HepG2 (cell line): ENCODE data around the gene PURB. TPM values are rescaled to one million over a fixed set of nuclear protein-coding genes. Genes with fewer than 3 reads are reported as not detected.

Source experiments
- CREB1 ChIP-seq, 2 experiments: fragments of 450-650 bp in 1 of 2; IDR thresholded peaks; 2 replicates each; pipeline ENCODE4 v1.6.1; 2016 to 2017; ENCODE audit warnings: control low read depth in 1 of 2, mild to moderate bottlenecking in 1 of 2, missing compliant biosample characterization in 1 of 2, missing genetic modification characterization in 1 of 2
- RORA ChIP-seq: sonication (generic); formaldehyde crosslinking; IDR thresholded peaks from 2 replicates; pipeline ENCODE4 v1.5.0; 2020; ENCODE audit warnings: mild to moderate bottlenecking, missing genetic modification reagents, moderate library complexity
- ZBTB49 ChIP-seq: sonication (generic); formaldehyde crosslinking; IDR thresholded peaks from 2 replicates; pipeline ENCODE4 v1.4.0; 2020; ENCODE audit warnings: missing genetic modification reagents, borderline replicate concordance
- ZNF142 ChIP-seq: sonication (generic); formaldehyde crosslinking; IDR thresholded peaks from 2 replicates; pipeline ENCODE4 v1.4.0; 2020; ENCODE audit warnings: missing genetic modification reagents
- polyA plus RNA-seq, 8 experiments: library from polyadenylated mRNA; depleted of rRNA in 3 of 8; stranded (reverse) in 7 of 8; unstranded in 1 of 8; fragments of >200 nt; fragmentation: Illumina TruSeq in 4 of 8; extraction: Trizol in 4 of 8; gene quantifications; 2 replicates each; pipeline versions ENCODE4 v1.2.1 to v1.2.3, GENCODE V29; 2011 to 2016; ENCODE audit warnings: low read depth in 4 of 8, missing spikeins in 1 of 8, mixed read lengths in 1 of 8; ENCODE audit not compliant: insufficient read depth in 1 of 8
- total RNA-seq, 5 experiments: library from RNA; depleted of rRNA; stranded (reverse); fragments of >200 nt; fragmentation: Illumina TruSeq; extraction: Trizol; gene quantifications; 2 replicates each; pipeline ENCODE4 v1.2.3, GENCODE V29; 2016; ENCODE audit warnings: low read depth in 1 of 5

The PURB gene
- total and polyA plus RNA-seq, 2 of the 13 experiments (the other 11 are each of a cell fraction or from before 2014, with no cell fraction given) = 2.3 to 4.3 TPM

GRCh38 chr7:44899443-44899842, 14.1 kb upstream of the PURB start (continued):
- TF ChIP-seq CREB1 (IDR thresholded peaks at IDR 0.05) (0 out of 2 replicates have a peak, but pooled peaks have one; percentile 9), CREB1 (CRISPR knock-in tag; IDR thresholded peaks at IDR 0.05) (no peak), RORA (CRISPR knock-in tag) (no peak), ZNF142 (CRISPR knock-in tag) (no peak), ZBTB49 (CRISPR knock-in tag) (no peak)
